ENCODE results near the gene AKAP6. TPM values are rescaled to one million over a fixed set of nuclear protein-coding genes. Genes with fewer than 3 reads are reported as not detected.

AKAP6 gene
- total RNA-seq, 1 experiment from 2014 or later, result 1.1 TPM

DNA sequence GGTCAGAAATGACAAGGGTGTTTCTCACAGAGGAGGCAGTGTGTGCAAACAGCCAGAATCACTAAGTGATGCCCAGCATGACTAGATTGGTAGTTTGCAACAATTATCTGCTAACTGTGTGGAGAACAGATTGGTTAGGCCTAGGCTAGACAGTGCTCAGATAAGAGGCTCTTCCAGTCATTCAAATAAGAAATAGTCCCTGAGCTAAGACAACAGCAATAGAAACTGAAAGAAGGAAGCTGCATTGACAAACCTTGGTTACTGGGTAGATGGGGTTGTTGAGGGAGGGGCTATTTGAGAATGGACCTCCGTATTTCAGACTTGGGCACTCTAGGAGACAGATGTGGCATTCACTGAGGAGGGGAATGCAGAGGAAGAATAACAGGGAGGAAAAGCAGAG is 354.6 kb downstream of the AKAP6 start:
- Mint-ChIP-seq H3K27ac (no peak overlapping the region), H3K9me3 (no peaks in the 10 kb centered on the region), H3K27me3 (ENCODE audit: low read depth) (no peaks in the 10 kb centered on the region), H3K4me3 (no peak overlapping the region), H3K36me3 (ENCODE audit: insufficient read depth in 1 of 3, low read depth in 3 of 3) (no peaks in the 10 kb centered on the region), H3K4me1 (peaks cover 0 to 3% of the 10 kb centered on the region in 2 experiments; a peak in 1 of 4 replicates)
- Histone ChIP-seq H4K5ac (ENCODE audit: insufficient read length, low read depth, low read length) (no peak overlapping the region), H4K8ac (replicated peaks; ENCODE audit: insufficient read length, low read depth, low read length) (no peak overlapping the region), H3K9ac (ENCODE audit: extremely low read depth, insufficient read length, low read length) (no peak overlapping the region), H3K27me3 (ENCODE audit: insufficient read depth, low read length) (no peaks in the 10 kb centered on the region), H3K56ac (ENCODE audit: insufficient read length, low read depth, low read length) (no peak overlapping the region), H3K79me1 (ENCODE audit: insufficient read depth, low read depth, low read length, poor library complexity, severe bottlenecking) (no peaks in the 10 kb centered on the region), H4K20me1 (ENCODE audit: control insufficient read depth, insufficient read depth, insufficient read length) (no peaks in the 10 kb centered on the region), H3K4me1 (ENCODE audit: insufficient read depth, low read length) (no peaks in the 10 kb centered on the region), H2BK15ac (ENCODE audit: low read depth, low read length) (no peak overlapping the region), H3T11ph (ENCODE audit: low read length) (no peak overlapping the region), H2BK5ac (ENCODE audit: insufficient read length, low read length) (no peak overlapping the region), H3K18ac (ENCODE audit: insufficient read length, low read depth, low read length) (no peak overlapping the region), H2BK120ac (ENCODE audit: low read depth, low read length, poor library complexity, severe bottlenecking) (no peak overlapping the region), H2BK12ac (ENCODE audit: insufficient read length, low read depth, low read length) (no peak overlapping the region), H3K79me2 (ENCODE audit: insufficient read depth, low read length) (no peaks in the 10 kb centered on the region), H2AFZ (ENCODE audit: low read length) (no peak overlapping the region), H2BK20ac (ENCODE audit: low read depth, low read length, poor library complexity, severe bottlenecking) (no peak overlapping the region), H3K4ac (ENCODE audit: low read depth, low read length) (no peak overlapping the region), H3K4me2 (ENCODE audit: insufficient read depth, insufficient read length, low read length) (no peak overlapping the region), H4K91ac (ENCODE audit: insufficient read length, low read depth, low read length) (no peak overlapping the region), H3K9me3 (ENCODE audit: control insufficient read depth, low read depth, low read length) (no peaks in the 10 kb centered on the region), H3K23ac (ENCODE audit: insufficient read length, low read depth, low read length) (no peak overlapping the region), H3K14ac (ENCODE audit: insufficient read depth, low read length) (no peak overlapping the region), H2AK5ac (ENCODE audit: insufficient read length, low read length) (no peak overlapping the region), H3K27ac (ENCODE audit: insufficient read length, low read depth, low read length) (no peak overlapping the region), H3K23me2 (ENCODE audit: insufficient read length, low read depth, low read length, poor library complexity, severe bottlenecking) (no peaks in the 10 kb centered on the region)
- TF ChIP-seq, protein P1, sequence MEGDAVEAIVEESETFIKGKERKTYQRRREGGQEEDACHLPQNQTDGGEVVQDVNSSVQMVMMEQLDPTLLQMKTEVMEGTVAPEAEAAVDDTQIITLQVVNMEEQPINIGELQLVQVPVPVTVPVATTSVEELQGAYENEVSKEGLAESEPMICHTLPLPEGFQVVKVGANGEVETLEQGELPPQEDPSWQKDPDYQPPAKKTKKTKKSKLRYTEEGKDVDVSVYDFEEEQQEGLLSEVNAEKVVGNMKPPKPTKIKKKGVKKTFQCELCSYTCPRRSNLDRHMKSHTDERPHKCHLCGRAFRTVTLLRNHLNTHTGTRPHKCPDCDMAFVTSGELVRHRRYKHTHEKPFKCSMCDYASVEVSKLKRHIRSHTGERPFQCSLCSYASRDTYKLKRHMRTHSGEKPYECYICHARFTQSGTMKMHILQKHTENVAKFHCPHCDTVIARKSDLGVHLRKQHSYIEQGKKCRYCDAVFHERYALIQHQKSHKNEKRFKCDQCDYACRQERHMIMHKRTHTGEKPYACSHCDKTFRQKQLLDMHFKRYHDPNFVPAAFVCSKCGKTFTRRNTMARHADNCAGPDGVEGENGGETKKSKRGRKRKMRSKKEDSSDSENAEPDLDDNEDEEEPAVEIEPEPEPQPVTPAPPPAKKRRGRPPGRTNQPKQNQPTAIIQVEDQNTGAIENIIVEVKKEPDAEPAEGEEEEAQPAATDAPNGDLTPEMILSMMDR (conservative IDR thresholded peaks at IDR 0.05), result no peak
- no CpG with 5 or more reads among the region's 1 CpG for WGBS (ENCODE audit: extremely low coverage, insufficient read length, low lambda C conversion rate)
- DNase-seq, result no peak

Measured in H9 (cell line).